Right kidney (tissue), 1 donor: Measurements from ENCODE around the gene PDPK1.
A peak's percentile ranks its signal among the peaks of the same experiment; 100 is the strongest.
"Not testable (repeated sequence)": the region's sequence is repeated elsewhere in the genome, so short reads cannot be mapped to it uniquely, and the experiment has no call there.

ENCODE experiments used
- DNase-seq: peaks from one replicate; pipeline ENCODE4 v3.0.0-alpha.2; 2016

The PDPK1 gene

GRCh38 chr16:2520097-2520783 lies 17.6 kb upstream of the PDPK1 start, which contains the start of gene AMDHD2:
AMDHD2 (plus strand) TSS chr16:2520371; CDS start chr16:2520459, 88 bp downstream.
- DNase-seq, result peak; percentile 70

GRCh38 chr16:2520784-2521531 lies 16.9 kb upstream of the PDPK1 start:
- DNase-seq, result peak; percentile 23

- no peak for DNase-seq
Measured at GRCh38 chr16:2523801-2524231, 14.0 kb upstream of the PDPK1 start.

GRCh38 chr16:2524339-2524938 lies 13.4 kb upstream of the PDPK1 start:
- no peak for DNase-seq

GRCh38 chr16:2526135-2526534 lies 11.7 kb upstream of the PDPK1 start:
- no peak for DNase-seq

- DNase-seq, result no peak
Measured at GRCh38 chr16:2527071-2527783, 10.6 kb upstream of the PDPK1 start.

- DNase-seq, result no peak
Measured at GRCh38 chr16:2527784-2528100, 10.1 kb upstream of the PDPK1 start.

GRCh38 chr16:2528161-2529060 lies 9.4 kb upstream of the PDPK1 start:
- DNase-seq, result no peak

- DNase-seq, result no peak
Measured at GRCh38 chr16:2529061-2529931, 8.5 kb upstream of the PDPK1 start.

GRCh38 chr16:2529961-2530628 lies 7.7 kb upstream of the PDPK1 start:
- DNase-seq, result no peak

- no peak for DNase-seq
Measured at GRCh38 chr16:2530629-2531318, 7.0 kb upstream of the PDPK1 start.

- no peak for DNase-seq
Measured at GRCh38 chr16:2531371-2531695, 6.5 kb upstream of the PDPK1 start, which contains the start of gene CEMP1. CEMP1 (minus strand) TSS chr16:2531408; CDS start chr16:2531073, 335 bp downstream.

- DNase-seq, result peak; percentile 88
Measured at GRCh38 chr16:2531696-2532493, 5.9 kb upstream of the PDPK1 start.

GRCh38 chr16:2532494-2533141 lies 5.2 kb upstream of the PDPK1 start:
- peak; percentile 82 for DNase-seq

GRCh38 chr16:2533142-2533755 lies 4.6 kb upstream of the PDPK1 start:
- not testable (repeated sequence) for DNase-seq

GRCh38 chr16:2533912-2534311 lies 3.9 kb upstream of the PDPK1 start:
- no peak for DNase-seq

GRCh38 chr16:2534335-2534734 lies 3.5 kb upstream of the PDPK1 start:
- DNase-seq, result not testable (repeated sequence)

- DNase-seq, result no peak
Measured at GRCh38 chr16:2535625-2536013, 2.2 kb upstream of the PDPK1 start.
